ENCODE measurements around the gene ZNF853.
"Not testable (repeated sequence)": the region's sequence is repeated elsewhere in the genome, so short reads cannot be mapped to it uniquely, and the experiment has no call there.

ZNF853 gene

GRCh38 chr7:6624246-6624611 lies 8.8 kb downstream of the ZNF853 start:
- peaks cover 14% of the 10 kb centered on the region for H3K36me3 ChIP-seq (ENCODE audit: insufficient read depth, low read length)

GRCh38 chr7:6628045-6628444 lies 12.6 kb downstream of the ZNF853 start:
- Histone ChIP-seq H3K4me3 (ENCODE audit: low read depth in 1 of 2, low read length in 2 of 2) (no peak overlapping the region), H3K27me3 (ENCODE audit: control insufficient read depth in 1 of 2, insufficient read depth in 2 of 2, low read length in 2 of 2) (no peaks in the 10 kb centered on the region), H3K27ac (ENCODE audit: low read depth, low read length) (no peak overlapping the region), H3K9ac (ENCODE audit: low read length) (no peak overlapping the region), H3K4me1 (ENCODE audit: insufficient read depth, low read length) (no peaks in the 10 kb centered on the region), H3K9me3 (ENCODE audit: low read length) (no peaks in the 10 kb centered on the region), H3K36me3 (ENCODE audit: insufficient read depth, low read length) (no peaks in the 10 kb centered on the region)

More at GRCh38 chr7:6624246-6624611, 8.8 kb downstream of the ZNF853 start:
- Histone ChIP-seq H3K27ac (ENCODE audit: low read depth, low read length) (no peak overlapping the region), H3K27me3 (ENCODE audit: control insufficient read depth in 1 of 2, insufficient read depth in 2 of 2, low read length in 2 of 2) (no peaks in the 10 kb centered on the region), H3K9me3 (ENCODE audit: low read length) (no peaks in the 10 kb centered on the region), H3K4me1 (ENCODE audit: insufficient read depth, low read length) (no peaks in the 10 kb centered on the region), H3K4me3 (ENCODE audit: low read depth in 1 of 2, low read length in 2 of 2) (no peak overlapping the region), H3K9ac (ENCODE audit: low read length) (no peak overlapping the region)

- no peak overlapping the region for H3K4me3 ChIP-seq (ENCODE audit: low read depth in 1 of 2, low read length in 2 of 2)
- no peaks in the 10 kb centered on the region for H3K36me3 ChIP-seq (ENCODE audit: insufficient read depth, low read length)
- no peaks in the 10 kb centered on the region for H3K4me1 ChIP-seq (ENCODE audit: insufficient read depth, low read length)
- no peak overlapping the region for H3K27ac ChIP-seq (ENCODE audit: low read depth, low read length)
- no peaks in the 10 kb centered on the region for H3K27me3 ChIP-seq (ENCODE audit: control insufficient read depth in 1 of 2, insufficient read depth in 2 of 2, low read length in 2 of 2)
- no peak overlapping the region for H3K9ac ChIP-seq (ENCODE audit: low read length)
- no peaks in the 10 kb centered on the region for H3K9me3 ChIP-seq (ENCODE audit: low read length)
These were observed 14.8 kb downstream of the ZNF853 start for GRCh38 chr7:6630007-6630849.

DNA sequence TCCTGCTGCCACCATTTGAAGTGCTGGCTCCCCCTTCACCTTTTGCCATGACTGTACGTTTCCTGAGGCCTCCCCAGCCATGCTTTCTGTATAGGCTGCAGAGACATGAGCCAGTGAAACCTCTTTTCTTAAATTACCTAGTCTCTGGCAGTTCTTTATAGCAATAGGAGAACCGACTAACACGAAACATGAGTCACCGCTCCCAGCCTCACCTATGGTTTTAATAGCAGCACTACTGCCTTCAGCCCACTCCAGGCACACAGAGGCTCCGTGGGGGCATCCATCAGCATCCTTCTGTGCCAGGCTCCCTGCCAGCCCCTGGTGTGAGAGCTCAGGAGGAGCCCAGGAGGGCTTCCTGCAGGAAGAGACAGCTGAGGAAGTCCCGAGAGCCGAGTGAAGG lies 16.2 kb downstream of the ZNF853 start:
- H3K36me3 ChIP-seq (ENCODE audit: insufficient read depth, low read length), result no peaks in the 10 kb centered on the region
- no peaks in the 10 kb centered on the region for H3K9me3 ChIP-seq (ENCODE audit: low read length)
- H3K9ac ChIP-seq (ENCODE audit: low read length), result no peak overlapping the region
- no peak overlapping the region for H3K4me3 ChIP-seq (ENCODE audit: low read depth in 1 of 2, low read length in 2 of 2)
- no peaks in the 10 kb centered on the region for H3K27me3 ChIP-seq (ENCODE audit: control insufficient read depth in 1 of 2, insufficient read depth in 2 of 2, low read length in 2 of 2)
- H3K4me1 ChIP-seq (ENCODE audit: insufficient read depth, low read length), result peaks cover 4% of the 10 kb centered on the region
- H3K27ac ChIP-seq (ENCODE audit: low read depth, low read length), result no peak overlapping the region

DNA sequence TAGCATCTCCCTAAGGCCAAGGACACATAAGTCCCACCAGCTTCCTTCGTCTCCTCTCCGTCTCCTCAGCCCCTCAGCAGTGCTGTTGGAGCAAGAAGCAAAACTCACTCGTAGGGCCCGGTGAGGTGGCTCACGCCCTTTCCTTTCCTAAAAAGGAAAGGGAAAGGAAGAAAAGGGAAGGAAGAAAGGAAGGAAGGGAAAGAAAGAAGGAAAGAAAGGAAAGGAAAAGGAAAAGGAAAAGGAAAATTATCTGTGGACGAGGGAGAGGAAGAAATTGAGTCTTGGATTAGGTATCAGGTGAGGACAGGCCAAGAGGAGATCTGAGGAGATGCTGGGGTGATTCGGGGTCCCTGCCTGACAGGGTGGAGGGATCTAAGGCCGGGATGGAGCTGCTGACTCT lies 18.6 kb downstream of the ZNF853 start:
- Histone ChIP-seq H3K9me3 (ENCODE audit: low read length) (no peaks in the 10 kb centered on the region), H3K27ac (ENCODE audit: low read depth, low read length) (no peak overlapping the region), H3K9ac (ENCODE audit: low read length) (no peak overlapping the region), H3K36me3 (ENCODE audit: insufficient read depth, low read length) (no peaks in the 10 kb centered on the region), H3K27me3 (ENCODE audit: control insufficient read depth in 1 of 2, insufficient read depth in 2 of 2, low read length in 2 of 2) (no peaks in the 10 kb centered on the region), H3K4me3 (ENCODE audit: low read depth in 1 of 2, low read length in 2 of 2) (no peak overlapping the region), H3K4me1 (ENCODE audit: insufficient read depth, low read length) (peaks cover 16% of the 10 kb centered on the region)

DNA sequence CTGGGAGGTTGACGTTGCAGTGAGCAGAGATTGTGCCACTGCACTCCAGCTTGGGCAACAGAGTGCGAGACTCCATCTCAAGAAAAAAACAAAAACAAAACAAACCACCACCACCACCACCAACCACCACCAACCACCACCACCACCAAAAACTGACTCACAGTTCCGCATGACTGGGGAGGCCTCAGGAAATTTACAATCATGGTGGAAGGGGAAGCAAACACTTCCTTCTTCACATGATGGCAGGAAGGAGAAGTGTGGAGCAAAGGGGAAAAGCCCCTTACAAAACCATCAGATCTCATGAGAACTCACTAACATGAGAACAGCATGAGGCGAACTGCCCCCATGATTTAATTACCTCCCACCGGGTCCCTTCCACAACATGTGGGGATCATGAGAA lies 19.6 kb downstream of the ZNF853 start:
- H3K4me1 ChIP-seq (ENCODE audit: insufficient read depth, low read length), result peaks cover 22% of the 10 kb centered on the region
- not testable (repeated sequence) for H3K9ac ChIP-seq (ENCODE audit: low read length); H3K27me3 ChIP-seq (ENCODE audit: control insufficient read depth in 1 of 2, insufficient read depth in 2 of 2, low read length in 2 of 2); H3K27ac ChIP-seq (ENCODE audit: low read depth, low read length); H3K9me3 ChIP-seq (ENCODE audit: low read length); H3K36me3 ChIP-seq (ENCODE audit: insufficient read depth, low read length); H3K4me3 ChIP-seq (ENCODE audit: low read depth in 1 of 2, low read length in 2 of 2)

GRCh38 chr7:6636741-6637543 lies 21.5 kb downstream of the ZNF853 start, which contains the start of gene ZNF316:
Gene ZNF316, plus strand, starts transcription at chr7:6637318. Its CDS starts 5,092 bp downstream, at chr7:6642410.
- Histone ChIP-seq H3K4me1 (ENCODE audit: insufficient read depth, low read length) (peaks cover 24% of the 10 kb centered on the region), H3K4me3 (ENCODE audit: low read depth in 1 of 2, low read length in 2 of 2) (peak within 1 kb of the TSS; percentile 60 to 94), H3K27me3 (ENCODE audit: control insufficient read depth in 1 of 2, insufficient read depth in 2 of 2, low read length in 2 of 2) (no peaks in the 10 kb centered on the region), H3K9ac (ENCODE audit: low read length) (peak within 1 kb of the TSS; percentile 14), H3K27ac (ENCODE audit: low read depth, low read length) (peak within 1 kb of the TSS; percentile 68), H3K9me3 (ENCODE audit: low read length) (no peaks in the 10 kb centered on the region), H3K36me3 (ENCODE audit: insufficient read depth, low read length) (peaks cover 6% of the 10 kb centered on the region)

DNA sequence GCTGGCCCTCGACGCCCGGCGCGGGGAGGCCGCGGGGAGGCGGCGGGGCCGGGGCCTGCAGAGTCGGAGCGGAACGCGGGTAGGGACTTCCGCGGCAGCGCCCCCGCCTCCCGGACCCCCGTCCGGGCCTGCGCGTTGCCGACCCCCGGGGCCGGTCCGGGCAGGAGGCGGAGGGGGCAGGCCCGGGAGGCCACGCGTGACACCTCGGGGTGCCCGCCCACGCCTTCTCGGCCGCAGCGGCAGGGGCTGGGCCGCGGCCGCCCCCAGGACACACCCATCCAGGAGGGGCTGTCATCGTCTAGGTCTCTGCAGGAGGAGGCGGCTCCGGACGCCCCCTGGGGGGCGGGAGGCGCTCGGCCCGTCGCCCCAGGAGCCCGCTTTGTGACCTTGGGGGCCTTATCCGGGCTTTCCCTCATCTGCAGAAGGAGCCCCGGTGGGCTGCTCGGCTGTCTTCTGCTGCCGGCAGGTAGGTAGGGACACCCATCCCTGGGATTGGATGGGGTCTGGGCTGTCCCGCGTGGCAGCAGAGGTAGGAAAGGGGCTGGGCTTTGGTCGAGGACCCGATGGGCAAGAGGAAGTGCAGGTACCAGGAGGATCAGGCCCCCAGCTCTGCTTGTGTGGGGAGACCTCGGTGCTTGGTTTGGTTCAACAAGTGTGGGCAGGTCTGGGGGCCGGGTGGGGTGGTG lies 22.3 kb downstream of the ZNF853 start:
- Histone ChIP-seq H3K4me1 (ENCODE audit: insufficient read depth, low read length) (peaks cover 24% of the 10 kb centered on the region), H3K9me3 (ENCODE audit: low read length) (no peaks in the 10 kb centered on the region), H3K4me3 (ENCODE audit: low read depth in 1 of 2, low read length in 2 of 2) (peak overlapping the region; percentile 60 to 62), H3K9ac (ENCODE audit: low read length) (peak overlapping the region; percentile 14), H3K27me3 (ENCODE audit: control insufficient read depth in 1 of 2, insufficient read depth in 2 of 2, low read length in 2 of 2) (no peaks in the 10 kb centered on the region), H3K36me3 (ENCODE audit: insufficient read depth, low read length) (peaks cover 8% of the 10 kb centered on the region), H3K27ac (ENCODE audit: low read depth, low read length) (peak overlapping the region; percentile 32)

DNA sequence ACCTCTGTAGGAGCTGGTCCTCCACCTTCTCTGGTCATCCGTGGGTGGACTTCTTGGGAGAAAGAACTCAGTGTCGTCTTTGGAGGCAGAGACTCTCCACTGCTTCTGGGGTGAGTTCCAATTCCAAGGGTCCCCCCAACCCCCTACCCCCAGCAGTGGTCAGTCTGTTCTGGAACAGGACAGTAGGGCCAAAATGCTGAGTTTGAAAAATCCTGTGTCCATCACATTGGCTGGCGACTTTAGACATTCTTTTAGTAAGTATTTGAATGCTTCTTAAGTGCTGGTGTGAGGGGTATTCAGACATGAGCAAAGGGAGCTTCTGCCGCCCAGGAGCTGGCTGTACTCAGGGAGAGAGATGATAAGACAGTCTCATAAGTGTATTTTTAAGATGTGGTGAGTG lies 23.6 kb downstream of the ZNF853 start:
- Histone ChIP-seq H3K9me3 (ENCODE audit: low read length) (no peaks in the 10 kb centered on the region), H3K4me3 (ENCODE audit: low read depth in 1 of 2, low read length in 2 of 2) (no peak overlapping the region), H3K9ac (ENCODE audit: low read length) (no peak overlapping the region), H3K4me1 (ENCODE audit: insufficient read depth, low read length) (peaks cover 24% of the 10 kb centered on the region), H3K36me3 (ENCODE audit: insufficient read depth, low read length) (peaks cover 21% of the 10 kb centered on the region), H3K27me3 (ENCODE audit: control insufficient read depth in 1 of 2, insufficient read depth in 2 of 2, low read length in 2 of 2) (no peaks in the 10 kb centered on the region), H3K27ac (ENCODE audit: low read depth, low read length) (no peak overlapping the region)

DNA sequence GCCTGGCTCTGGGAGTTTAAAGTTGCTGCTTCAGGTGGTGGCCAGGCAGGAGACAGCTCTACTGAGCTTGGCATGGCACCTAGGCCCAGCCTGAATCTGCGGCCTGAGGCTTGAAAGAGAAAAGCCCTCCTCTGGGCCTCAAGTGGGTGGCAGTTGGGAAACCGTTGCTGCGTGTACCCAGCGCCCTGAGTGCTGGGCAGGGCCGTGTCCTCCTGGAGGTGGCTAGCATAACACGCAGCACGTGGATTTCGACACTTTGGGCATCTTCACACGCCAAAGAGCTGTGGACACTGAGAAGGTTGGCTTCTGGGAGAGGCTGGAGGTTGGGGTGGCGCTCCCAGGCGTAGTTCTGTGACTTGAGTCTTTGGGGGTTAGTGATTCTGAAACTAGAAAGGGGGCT lies 24.2 kb downstream of the ZNF853 start:
- H3K36me3 ChIP-seq (ENCODE audit: insufficient read depth, low read length), result peaks cover 25% of the 10 kb centered on the region
- H3K4me3 ChIP-seq (ENCODE audit: low read depth in 1 of 2, low read length in 2 of 2), result no peak overlapping the region
- no peaks in the 10 kb centered on the region for H3K9me3 ChIP-seq (ENCODE audit: low read length)
- H3K9ac ChIP-seq (ENCODE audit: low read length), result no peak overlapping the region
- H3K27me3 ChIP-seq (ENCODE audit: control insufficient read depth in 1 of 2, insufficient read depth in 2 of 2, low read length in 2 of 2), result no peaks in the 10 kb centered on the region
- peaks cover 24% of the 10 kb centered on the region for H3K4me1 ChIP-seq (ENCODE audit: insufficient read depth, low read length)
- H3K27ac ChIP-seq (ENCODE audit: low read depth, low read length), result no peak overlapping the region

- Histone ChIP-seq H3K4me1 (ENCODE audit: insufficient read depth, low read length) (peaks cover 24% of the 10 kb centered on the region), H3K4me3 (ENCODE audit: low read depth in 1 of 2, low read length in 2 of 2) (no peak overlapping the region), H3K9ac (ENCODE audit: low read length) (no peak overlapping the region), H3K36me3 (ENCODE audit: insufficient read depth, low read length) (peaks cover 30% of the 10 kb centered on the region), H3K9me3 (ENCODE audit: low read length) (no peaks in the 10 kb centered on the region), H3K27ac (ENCODE audit: low read depth, low read length) (no peak overlapping the region), H3K27me3 (ENCODE audit: control insufficient read depth in 1 of 2, insufficient read depth in 2 of 2, low read length in 2 of 2) (no peaks in the 10 kb centered on the region)
These were observed 24.9 kb downstream of the ZNF853 start for GRCh38 chr7:6640246-6640721.

All from muscle layer of colon (tissue), 2 donors.